GM18499 (cell line): ENCODE data around the gene KIR2DL4.
"Not testable (repeated sequence)": the region's sequence is repeated elsewhere in the genome, so short reads cannot be mapped to it uniquely, and the experiment has no call there.

ENCODE experiments used
- ATAC-seq: cut with Tn5 transposase; IDR thresholded peaks from one replicate; pipeline ENCODE4 v1.9.1; 2021; ENCODE audit warnings: moderate number of reproducible peaks; ENCODE audit not compliant: insufficient read depth, unreplicated experiment

KIR2DL4 gene

DNA sequence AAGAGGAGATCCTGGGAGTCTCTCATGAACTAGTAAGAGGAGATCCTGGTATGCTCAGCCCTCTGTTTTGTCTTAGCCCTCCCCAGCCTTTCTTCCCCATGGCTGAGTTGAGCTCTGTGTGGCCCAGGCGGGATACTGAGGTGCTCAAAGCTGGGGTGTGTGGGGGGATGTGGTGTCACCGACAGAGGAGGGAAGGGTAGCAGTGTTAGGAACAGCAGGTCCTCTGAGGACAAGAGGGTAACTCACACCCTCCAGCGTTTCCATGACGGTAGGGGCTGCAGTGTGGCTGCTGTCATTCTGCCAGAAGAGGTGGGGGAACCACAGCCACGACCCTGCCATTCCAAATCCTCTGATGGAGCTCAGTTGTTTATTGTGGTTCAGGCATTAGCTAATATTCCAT is 691 bp downstream of the KIR2DL4 start:
- ATAC-seq: no peak

DNA sequence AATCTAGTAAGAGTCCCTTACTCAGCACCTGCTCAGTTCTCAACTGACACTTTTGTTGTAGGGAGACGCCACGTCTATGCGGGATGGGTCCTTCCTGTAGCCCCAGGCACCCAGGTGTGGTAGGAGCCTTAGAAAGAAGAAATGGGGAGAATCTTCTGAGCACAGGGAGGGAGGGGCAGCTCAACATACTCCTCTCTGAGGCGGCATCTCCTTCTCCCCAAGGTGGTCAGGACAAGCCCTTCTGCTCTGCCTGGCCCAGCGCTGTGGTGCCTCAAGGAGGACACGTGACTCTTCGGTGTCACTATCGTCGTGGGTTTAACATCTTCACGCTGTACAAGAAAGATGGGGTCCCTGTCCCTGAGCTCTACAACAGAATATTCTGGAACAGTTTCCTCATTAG is 1.2 kb downstream of the KIR2DL4 start:
- ATAC-seq: no peak

DNA sequence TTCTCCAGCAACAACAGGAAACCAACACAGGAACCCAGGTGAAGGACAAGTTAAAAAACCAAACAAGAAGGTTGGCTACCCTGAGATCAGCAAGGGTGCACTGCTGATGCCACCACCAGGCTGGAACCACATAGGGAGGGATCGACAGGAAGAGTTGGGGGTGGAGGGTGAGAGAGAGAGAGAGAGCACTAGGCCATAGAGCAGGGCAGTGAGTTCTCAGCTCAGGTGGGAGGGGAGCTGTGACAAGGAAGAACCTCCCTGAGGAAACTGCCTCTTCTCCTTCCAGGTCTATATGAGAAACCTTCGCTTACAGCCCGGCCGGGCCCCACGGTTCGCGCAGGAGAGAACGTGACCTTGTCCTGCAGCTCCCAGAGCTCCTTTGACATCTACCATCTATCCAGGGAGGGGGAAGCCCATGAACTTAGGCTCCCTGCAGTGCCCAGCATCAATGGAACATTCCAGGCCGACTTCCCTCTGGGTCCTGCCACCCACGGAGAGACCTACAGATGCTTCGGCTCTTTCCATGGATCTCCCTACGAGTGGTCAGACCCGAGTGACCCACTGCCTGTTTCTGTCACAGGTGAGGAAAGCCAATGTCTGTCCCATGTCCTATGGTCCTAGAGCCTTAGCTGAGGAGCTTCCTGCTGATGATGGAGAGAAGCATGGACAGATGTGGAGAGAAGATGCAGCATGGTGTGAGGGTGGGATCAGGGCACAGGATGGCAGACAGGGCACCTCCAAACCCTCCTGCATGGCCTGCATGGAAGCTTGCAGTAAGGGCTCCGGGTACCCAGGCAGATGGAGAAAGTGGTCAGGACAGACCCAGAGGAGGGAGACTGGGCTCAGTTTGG is 2.5 kb downstream of the KIR2DL4 start:
- no peak for ATAC-seq

DNA sequence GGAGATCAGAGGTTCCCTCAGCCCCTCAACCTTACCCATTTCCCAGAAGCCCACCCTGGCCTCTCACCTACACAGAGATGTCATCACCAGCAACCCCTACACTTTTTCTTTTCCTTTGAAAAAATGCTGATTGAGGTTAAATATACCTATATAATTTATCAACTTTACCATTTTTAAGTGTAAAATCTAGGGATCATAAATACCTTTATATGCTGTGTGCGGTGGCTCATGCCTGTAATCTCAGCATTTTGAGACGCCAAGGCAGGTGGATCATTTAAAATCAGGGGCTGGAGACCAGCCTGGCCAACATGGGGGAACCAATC is 3.1 kb downstream of the KIR2DL4 start:
- ATAC-seq: no peak

DNA sequence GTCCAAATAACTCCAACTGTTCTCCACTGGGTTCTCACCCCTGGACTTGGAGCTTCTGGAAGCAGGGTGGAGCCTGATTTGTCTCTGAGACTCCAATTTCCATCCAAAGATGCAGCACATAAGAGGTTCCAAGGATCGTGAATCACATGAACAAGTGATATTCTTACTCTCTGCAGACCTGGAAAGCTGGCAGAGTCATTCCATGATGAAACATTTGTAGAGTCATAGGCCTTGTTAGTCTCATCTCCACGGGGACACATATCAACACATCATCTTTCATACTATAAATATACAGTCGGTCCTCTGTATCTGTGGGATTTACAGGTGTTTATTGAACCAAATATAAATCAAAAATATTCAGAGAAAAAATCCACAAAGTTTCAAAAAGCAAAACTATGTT is 11.2 kb downstream of the KIR2DL4 start:
- not testable (repeated sequence) for ATAC-seq

DNA sequence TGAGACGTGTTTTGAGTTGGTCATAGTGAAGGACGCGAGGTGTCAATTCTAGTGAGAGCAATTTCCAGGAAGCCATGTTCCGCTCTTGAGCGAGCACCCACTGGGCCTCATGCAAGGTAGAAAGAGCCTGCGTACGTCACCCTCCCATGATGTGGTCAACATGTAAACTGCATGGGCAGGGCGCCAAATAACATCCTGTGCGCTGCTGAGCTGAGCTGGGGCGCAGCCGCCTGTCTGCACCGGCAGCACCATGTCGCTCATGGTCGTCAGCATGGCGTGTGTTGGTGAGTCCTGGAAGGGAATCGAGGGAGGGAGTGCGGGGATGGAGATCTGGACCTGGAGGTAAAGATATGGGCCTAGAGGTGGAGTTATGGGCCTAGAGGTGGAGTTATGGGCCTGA is 12.8 kb downstream of the KIR2DL4 start, which contains the start of gene KIR3DL1:
Gene KIR3DL1 (plus strand): TSS at position 218 of the 400 bp plus-strand sequence.
- ATAC-seq: not testable (repeated sequence)

DNA sequence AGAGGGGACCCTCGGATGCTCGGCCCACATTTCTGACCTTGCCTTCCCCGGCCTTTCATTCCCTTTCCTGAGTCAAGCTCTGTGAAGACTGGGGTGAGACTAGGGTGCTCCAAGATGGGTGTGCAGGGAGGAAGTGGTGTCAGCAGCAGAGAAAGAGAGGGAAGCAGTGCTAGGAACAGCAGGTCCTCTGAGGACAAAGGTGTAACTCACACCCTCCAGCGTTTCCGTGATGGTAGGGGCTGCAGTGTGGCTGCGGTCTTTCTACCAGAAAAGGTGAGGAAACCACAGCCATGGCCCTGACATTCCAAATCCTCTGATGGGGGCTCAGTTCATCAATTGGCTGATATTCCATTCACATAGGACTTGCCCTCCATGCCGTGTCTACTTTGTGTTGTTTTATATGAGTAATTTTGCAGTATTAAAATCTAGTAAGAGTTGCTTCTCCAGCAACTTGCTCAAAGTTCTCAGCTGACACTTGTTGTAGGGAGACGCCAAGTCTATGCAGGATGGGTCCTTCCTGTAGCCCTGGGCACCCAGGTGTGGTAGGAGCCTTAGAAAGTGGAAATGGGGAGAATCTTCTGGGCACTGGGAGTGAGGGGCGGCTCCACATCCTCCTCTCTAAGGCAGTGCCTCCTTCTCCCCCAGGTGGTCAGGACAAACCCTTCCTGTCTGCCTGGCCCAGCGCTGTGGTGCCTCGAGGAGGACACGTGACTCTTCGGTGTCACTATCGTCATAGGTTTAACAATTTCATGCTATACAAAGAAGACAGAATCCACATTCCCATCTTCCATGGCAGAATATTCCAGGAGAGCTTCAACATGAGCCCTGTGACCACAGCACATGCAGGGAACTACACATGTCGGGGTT is 14.5 kb downstream of the KIR2DL4 start:
- ATAC-seq: no peak

DNA sequence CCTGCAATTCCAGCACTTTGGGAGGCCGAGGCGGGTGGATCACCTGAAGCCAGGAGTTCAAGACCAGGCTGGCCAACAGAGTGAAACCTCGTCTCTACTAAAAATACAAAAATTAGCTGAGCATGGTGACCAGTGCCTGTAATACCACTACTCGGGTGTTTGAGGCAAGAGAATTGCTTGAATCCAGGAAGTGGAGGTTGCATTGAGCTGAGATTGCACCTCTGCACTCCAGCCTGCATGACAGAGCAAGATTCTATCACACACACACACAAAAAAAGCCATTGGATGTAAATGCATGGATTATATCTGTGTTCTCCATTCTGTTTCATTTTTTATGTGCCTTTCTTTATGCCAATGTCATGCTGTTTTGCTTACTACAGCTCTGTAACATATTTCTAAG is 21.0 kb downstream of the KIR2DL4 start:
- not testable (repeated sequence) for ATAC-seq

DNA sequence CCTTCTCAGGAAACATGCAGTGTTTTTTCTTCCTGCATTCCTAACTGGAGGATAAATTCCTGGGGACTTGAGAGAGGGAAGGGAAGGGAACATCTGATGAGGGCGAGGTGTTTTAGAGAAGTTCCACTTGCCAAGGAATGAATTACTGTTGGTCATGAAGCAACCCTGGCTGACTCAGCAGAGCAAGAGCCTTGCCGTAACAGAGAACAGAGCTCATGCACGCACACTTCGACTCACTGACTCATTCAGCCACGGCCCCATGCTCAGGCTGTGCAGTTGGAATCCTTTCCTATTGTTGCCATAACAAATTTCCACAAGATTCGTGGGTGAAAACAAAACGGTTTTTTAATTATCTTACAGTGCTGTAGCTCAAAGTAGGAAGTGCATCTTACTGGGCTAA is 21.9 kb downstream of the KIR2DL4 start:
- not testable (repeated sequence) for ATAC-seq

DNA sequence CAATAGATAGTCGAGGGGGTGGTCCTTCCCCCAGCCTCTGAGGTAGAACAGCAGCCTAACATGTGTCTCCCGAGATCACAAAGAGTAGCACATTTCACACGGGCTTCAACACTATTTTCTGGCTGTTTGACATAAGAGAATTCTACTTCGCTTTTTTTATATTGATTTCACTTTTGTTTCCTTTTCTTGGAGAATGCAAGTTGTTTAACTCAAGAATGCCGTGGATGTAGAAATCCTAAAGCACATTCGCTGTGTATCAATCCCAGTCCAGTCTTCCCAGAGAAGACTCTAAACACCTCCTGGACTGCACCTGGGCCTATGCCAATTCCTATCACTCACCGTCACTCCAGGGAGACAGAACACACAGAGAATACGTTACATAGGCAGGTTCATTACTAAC is 24.7 kb downstream of the KIR2DL4 start:
- ATAC-seq: not testable (repeated sequence)

DNA sequence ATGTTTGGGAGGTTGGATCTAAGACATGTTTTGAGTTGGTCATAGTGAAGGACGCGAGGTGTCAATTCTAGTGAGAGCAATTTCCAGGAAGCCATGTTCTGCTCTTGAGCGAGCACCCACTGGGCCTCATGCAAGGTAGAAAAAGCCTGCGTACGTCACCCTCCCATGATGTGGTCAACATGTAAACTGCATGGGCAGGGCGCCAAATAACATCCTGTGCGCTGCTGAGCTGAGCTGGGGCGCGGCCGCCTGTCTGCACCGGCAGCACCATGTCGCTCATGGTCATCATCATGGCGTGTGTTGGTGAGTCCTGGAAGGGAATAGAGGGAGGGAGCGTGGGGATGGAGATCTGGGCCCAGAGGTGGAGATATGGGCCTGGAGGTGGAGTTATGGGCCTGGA is 29.1 kb downstream of the KIR2DL4 start, which contains the start of gene KIR2DS4:
Gene KIR2DS4 (plus strand): TSS at position 181 of the 400 bp plus-strand sequence.
- not testable (repeated sequence) for ATAC-seq

DNA sequence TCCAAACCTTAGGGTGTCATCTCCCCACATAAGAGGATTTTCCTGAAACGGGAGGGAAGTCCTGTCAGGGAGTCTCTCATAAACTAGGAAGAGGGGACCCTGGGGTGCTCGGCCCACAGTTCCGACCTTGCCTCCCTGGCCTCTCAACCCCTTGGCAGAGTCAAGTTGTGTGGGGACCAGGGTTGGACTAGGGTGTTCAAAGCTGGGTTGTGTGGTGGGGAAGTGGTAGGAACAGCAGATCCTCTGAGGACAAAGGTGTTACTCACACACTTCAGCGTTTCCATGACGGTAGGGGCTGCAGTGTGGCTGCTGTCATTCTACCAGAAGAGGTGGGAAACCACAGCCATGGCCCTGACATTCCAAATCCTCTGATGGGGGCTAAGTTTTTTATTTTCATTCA is 31.7 kb downstream of the KIR2DL4 start:
- not testable (repeated sequence) for ATAC-seq

DNA sequence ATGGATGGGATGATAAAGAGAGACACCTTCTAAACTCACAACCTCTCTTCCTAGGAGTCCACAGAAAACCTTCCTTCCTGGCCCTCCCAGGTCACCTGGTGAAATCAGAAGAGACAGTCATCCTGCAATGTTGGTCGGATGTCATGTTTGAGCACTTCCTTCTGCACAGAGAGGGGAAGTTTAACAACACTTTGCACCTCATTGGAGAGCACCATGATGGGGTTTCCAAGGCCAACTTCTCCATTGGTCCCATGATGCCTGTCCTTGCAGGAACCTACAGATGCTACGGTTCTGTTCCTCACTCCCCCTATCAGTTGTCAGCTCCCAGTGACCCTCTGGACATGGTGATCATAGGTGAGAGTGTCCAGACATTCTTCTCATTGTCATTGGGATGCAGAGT is 34.1 kb downstream of the KIR2DL4 start:
- not testable (repeated sequence) for ATAC-seq

DNA sequence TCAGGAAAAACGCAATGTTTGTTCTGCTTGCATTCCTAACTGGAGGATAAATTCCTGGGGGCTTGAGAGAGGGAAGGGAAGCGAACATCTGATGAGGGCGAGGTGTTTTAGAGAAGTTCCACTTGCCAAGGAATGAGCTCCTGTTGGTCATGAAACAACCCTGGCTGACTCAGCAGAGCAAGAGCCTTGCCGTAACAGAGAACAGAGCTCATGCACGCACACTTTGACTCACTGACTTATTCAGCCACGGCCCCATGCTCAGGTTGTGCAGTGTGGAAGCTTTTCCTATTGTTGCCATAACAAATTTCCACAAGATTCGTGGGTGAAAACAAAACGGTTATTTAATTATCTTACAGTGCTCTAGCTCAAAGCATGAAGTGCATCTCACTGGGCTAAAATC is 39.8 kb downstream of the KIR2DL4 start:
- ATAC-seq: not testable (repeated sequence)

DNA sequence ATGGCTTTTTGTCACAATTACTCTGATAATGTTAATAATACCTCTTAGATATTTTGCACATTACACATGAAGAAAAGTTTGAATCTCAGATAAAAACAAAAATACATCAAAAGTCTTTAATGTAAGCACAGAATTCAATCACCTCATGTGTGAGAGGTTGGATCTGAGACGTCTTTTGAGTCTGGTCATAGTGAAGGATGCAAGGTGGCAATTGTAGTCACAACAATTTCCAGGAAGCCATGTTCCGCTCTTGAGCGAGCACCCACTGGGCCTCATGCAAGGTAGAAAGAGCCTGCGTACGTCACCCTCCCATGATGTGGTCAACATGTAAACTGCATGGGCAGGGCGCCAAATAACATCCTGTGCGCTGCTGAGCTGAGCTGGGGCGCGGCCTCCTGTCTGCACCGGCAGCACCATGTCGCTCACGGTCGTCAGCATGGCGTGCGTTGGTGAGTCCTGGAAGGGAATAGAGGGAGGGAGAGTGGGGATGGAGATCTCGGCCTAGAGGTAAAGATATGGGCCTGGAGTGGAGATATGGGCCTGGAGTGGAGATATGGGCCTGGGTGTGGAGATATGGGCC is 46.7 kb downstream of the KIR2DL4 start, which contains the start of gene KIR3DL2:
Gene KIR3DL2 (plus strand): TSS at position 383 of the 580 bp plus-strand sequence. CDS start 33 bp downstream, at position 416.
- ATAC-seq: not testable (repeated sequence)

DNA sequence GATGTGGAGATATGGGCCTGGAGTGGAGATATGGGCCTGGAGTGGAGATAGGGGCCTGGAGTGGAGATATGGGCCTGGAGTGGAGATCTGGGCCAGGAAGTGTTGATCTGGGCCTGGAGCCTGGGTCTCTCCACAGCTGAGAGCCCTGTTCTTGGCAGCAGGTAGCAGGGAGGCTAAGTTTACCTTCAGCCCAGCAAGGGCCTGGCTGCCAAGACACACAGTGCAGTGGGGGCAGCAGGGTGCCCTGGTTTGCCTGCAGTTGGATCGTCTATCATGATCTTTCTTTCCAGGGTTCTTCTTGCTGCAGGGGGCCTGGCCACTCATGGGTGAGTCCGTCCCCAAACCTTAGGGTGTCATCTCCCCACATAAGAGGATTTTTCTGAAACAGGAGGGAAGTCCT is 47.5 kb downstream of the KIR2DL4 start:
- no peak for ATAC-seq

DNA sequence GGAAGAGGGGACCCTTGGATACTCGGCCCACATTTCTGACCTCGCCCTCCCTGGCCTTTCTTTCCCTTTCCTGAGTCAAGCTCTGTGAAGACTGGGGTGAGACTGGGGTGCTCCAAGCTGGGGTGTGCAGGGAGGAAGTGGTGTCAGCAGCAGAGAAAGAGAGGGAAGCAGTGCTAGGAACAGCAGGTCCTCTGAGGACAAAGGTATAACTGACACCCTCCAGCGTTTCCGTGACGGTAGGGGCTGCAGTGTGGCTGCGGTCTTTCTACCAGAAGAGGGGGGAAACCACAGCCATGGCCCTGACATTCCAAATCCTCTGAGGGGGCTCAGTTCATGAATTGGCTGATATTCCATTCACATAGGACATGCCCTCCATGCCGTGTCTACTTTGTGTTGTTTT is 47.9 kb downstream of the KIR2DL4 start:
- no peak for ATAC-seq

DNA sequence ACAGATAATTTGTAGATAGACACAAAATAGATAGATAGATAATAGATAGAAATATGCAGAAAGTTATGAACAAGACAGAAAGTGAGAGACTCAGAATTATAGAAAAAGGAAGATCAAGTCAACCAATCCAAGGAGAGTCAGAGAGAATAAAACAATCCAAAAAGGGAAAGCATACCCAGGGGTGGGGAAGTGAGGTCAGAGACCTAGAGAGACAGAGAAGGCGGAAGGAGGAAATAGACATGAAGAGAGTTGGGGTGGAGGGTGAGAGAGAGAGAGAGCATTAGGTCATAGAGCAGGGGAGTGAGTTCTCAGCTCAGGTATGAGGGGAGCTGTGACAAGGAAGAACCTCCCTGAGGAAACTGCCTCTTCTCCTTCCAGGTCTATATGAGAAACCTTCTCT is 51.8 kb downstream of the KIR2DL4 start:
- not testable (repeated sequence) for ATAC-seq

DNA sequence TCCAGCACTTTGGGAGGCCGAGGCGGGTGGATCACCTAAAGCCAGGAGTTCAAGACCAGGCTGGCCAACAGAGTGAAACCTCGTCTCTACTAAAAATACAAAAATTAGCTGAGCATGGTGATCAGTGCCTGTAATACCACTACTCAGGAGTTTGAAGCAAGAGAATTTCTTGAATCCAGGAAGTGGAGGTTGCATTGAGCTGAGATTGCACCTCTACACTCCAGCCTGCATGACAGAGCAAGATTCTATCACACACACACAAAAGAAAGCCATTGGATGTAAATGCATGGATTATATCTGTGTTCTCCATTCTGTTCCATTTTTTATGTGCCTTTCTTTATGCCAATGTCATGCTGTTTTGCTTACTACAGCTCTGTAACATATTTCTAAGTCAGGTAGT is 55.1 kb downstream of the KIR2DL4 start:
- not testable (repeated sequence) for ATAC-seq

DNA sequence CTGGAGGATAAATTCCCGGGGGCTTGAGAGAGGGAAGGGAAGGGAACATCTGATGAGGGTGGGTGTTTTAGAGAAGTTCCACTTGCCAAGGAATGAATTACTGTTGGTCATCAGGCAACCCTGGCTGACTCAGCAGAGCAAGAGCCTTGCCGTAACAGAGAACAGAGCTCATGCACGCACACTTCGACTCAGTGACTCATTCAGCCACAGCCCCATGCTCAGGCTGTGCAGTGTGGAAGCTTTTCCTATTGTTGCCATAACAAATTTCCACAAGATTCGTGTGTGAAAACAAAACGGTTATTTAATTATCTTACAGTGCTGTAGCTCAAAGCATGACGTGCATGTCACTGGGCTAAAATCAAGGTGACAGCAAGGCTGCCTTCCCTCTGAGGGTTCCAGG is 56.0 kb downstream of the KIR2DL4 start:
- not testable (repeated sequence) for ATAC-seq

DNA sequence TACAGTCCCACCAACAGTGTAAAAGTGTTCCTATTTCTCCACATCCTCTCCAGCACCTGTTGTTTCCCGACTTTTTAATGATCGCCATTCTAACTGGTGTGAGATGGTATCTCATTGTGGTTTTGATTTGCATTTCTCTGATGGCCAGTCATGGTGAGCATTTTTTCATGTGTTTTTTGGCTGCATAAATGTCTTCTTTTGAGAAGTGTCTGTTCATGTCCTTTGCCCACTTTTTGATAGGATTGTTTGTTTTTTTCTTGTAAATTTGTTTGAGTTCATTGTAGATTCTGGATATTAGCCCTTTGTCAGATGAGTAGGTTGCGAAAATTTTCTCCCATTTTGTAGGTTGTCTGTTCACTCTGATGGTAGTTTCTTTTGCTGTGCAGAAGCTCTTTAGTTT is 60.0 kb downstream of the KIR2DL4 start:
- not testable (repeated sequence) for ATAC-seq
